Ramos (cell line): ENCODE data around the gene PKHD1.
"Not testable (repeated sequence)": the region's sequence is repeated elsewhere in the genome, so short reads cannot be mapped to it uniquely, and the experiment has no call there.

ENCODE experiments used
- in situ Hi-C: fragments of 300-500 bp; cut with MboI; formaldehyde crosslinking; loops from one replicate; pipeline ENCODE4 v1.14.3; 2022; ENCODE audit warnings: low sequenced_read_pairs; ENCODE audit not compliant: unreplicated experiment

PKHD1 gene

DNA sequence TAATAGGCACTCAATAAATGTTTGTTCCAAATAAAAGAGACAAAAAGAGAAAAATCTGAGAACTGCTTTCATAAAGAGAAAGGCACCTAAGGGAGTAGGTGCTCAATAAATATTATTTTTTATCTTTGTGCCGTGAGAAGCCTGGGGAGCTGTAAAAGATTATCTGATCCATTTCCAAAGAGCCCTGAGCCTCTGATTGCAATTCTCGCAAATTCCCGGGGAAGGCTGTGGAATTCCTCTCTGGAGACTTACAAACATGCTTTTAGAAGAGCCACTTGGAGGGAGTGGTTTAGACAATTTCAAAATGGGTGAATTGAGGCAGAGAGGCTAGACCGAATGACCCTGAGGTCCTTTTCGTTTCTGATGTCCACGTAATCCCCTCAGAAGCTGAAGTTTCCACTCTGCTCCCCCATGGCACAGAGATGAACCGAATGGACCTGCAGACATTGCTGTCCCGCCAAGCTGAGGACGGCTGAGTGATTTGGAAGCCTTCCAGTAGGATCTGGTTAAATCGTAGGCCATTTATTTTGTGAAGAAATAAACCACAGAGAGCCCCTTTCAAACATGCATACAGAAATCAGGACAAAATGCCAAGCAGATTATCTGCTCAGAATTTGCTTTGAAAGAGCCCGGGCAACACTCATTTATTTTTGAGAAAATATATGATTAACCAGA lies 77.8 kb downstream of the PKHD1 start:
- in situ Hi-C loops, result loop anchor here (25.0 kb wide), 1 partner anchor 1197 kb away; the partner anchor contains the start of gene TFAP2B

DNA sequence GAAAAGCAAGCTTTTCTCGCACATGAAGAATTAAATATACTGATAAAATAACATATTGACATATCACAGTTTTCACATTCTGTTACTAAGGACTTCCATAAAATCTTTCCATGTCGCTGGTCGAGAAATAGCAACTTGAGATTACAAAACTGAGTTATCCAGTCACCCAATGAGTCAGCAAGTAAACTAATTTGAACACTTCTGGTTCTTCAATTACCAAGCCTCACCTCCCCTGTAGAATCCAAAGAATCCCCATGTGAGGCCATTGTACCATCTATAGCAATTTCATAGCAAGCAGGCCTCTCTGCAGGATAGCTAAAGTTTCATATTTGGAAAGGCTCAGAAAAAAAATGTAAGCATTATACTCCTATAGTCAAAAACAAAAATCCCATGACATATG lies 87.3 kb downstream of the PKHD1 start:
- in situ Hi-C loops, result loop anchor here (25.0 kb wide), 1 partner anchor 1188 kb away; the partner anchor contains the start of gene TFAP2B

DNA sequence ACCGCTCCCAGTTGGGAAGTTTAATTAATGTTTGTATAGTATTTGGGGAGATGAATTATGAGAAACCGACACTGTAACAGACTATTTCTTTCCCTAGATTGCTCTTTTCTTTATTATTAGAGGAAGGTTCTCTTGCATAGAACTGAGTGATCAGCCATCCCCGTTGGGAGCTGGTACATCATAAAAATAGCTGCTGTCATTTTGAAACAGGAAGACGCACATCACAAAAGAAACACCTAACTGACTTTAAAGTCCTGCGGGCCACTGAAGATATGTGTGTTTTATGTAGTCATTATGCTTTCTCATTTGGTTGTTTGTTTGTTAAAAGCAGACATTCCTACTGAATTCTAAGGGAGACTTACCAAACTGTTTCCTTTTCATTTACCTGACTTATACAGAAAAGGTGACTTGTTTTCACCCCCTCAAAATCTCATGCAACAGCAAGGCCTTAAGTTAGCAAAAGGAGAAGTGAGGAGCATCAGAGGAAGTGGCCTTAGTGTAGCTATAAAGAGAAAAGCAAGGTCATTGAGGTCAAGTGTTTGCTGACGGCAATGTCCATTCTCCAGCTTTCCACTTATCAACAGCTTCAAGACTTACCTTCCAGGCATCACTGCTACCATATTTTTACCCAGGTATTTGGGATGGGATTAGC lies 91.0 kb downstream of the PKHD1 start:
- in situ Hi-C loops, result no loop called here

DNA sequence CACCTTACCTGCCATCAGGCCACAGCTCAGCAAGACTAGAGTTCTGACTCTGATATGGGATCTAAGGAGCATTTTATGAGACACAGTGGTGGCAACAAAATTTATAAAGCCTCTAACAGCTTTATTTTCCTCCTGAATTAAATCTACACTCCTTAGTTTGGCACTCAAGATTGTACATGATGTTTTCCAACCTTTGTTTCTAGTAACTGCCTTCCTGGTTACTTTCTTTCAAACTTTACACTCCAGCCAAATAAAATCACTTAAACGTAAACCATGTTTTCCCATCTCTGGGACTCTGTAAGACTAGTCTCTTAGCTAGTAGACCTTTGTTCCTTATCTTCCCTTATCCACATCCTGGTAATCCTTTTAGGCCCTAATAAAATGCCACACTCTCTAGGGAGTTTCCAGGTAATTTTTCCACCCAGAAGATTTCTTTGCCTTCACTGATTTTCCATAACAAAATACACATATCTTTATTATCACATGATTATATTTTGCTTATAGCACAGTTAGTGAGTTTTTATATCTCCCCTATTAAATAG lies 92.1 kb downstream of the PKHD1 start:
- in situ Hi-C loops, result no loop called here

DNA sequence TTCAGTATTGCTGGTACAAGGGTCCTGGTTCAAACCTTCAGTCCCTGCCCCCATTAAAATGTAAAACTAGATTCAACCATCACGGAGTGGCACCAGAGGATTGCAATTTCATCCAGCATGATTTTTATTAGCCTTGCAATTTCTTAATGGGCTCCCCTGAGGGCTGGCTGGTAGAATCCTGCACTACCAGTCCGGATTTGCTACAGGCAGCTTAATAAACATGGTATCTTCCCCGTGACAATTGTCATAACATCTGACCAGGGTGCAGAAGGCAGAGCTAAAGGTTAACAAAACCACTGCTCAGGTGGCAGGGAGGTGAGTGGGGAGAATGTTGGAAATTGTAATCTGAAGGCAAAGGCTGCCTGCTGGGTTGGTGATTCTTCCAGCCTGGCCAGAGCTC lies 94.5 kb downstream of the PKHD1 start:
- in situ Hi-C loops, result no loop called here

DNA sequence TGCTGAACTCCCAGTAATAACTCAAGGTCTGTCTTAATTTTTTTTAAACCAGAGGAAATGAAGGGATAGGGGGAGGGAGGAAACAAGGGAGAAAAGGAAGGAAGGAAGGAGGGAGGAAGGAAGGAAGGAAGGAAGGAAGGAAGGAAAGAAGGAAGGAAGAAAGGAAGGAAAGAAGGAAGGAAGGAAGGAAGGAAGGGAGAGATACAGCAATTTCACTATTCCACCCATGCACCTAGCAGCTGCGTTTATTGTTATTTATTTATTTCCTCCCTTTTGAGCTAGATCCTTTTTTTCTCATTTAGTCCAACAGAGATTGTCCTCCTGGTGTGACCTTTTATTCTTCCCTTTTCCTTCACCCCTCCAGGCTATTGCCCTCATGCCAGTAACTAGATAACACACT lies 97.6 kb downstream of the PKHD1 start:
- in situ Hi-C loops, result no loop called here

DNA sequence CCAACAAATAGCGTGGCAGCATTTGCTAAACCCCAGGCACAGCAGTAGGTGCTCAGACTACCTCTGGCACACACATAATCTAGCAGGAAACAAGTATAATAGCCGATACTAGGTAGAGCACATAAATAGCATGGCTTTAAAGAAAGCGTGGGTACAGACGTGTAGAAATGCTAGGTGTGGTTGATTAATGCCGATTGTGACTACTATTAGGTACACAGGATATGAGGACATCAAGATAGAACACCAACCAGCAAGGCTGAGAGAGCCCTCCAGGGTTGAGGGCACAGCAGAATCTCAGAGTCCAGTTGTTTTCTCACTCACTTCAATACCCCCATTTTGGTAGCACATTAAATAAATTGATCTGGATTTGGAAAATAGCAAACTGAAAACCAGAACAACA lies 100.5 kb downstream of the PKHD1 start:
- in situ Hi-C loops, result no loop called here

DNA sequence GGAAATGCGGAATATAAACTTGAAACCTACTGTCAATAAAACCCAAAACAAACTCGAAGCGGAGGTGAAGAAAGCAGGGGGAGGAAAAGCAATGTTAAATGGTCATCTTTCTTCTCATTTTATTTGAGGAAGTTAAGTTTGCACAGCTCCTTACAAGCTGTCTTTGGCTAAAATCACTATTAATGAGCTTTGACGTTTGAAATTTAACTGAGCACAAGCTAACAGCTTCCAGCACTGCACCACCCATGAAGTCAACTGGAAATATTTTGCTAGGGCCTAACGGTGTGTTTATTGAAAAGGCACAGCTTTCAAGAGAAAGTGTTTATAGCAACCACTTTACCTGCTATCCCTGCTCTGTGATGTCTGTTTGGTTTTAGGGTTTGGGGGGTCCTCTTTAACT lies 103.8 kb downstream of the PKHD1 start:
- in situ Hi-C loops, result no loop called here

DNA sequence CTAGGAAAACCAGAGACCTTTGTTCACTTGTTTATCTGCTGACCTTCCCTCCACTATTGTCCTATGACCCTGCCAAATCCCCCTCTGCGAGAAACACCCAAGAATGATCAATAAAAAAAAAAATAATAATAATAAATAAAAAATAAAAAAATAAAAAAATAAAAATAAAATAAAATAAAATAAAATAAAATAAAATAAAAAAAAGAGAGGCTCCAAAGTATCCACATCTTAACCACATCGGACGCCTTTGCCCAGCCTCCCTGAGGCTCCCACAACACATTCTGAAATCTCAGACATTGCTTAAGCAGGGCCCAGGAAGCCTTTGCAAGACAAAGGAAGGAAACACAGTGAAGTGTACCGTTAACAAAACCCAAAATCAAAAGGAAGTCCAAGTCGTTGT lies 104.7 kb downstream of the PKHD1 start:
- in situ Hi-C loops, result not testable (repeated sequence)

DNA sequence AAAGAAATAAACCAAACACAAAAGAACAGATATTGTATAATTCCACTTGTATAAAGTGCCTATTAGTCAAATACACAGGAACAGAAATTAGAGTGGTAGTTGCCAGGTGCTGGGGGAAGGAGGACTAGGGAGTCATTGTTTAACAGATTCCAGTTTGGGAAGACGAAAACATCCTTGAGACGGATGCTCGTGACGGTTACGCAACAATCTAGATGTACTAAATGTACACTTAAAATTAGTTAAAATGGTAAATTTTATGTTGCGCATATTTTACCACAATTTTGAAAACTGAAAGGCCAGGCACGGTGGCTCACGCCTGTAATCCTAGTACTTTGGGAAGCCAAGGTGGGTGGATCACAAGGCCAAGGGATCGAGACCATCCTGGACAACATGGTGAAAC lies 111.0 kb downstream of the PKHD1 start:
- in situ Hi-C loops, result no loop called here

DNA sequence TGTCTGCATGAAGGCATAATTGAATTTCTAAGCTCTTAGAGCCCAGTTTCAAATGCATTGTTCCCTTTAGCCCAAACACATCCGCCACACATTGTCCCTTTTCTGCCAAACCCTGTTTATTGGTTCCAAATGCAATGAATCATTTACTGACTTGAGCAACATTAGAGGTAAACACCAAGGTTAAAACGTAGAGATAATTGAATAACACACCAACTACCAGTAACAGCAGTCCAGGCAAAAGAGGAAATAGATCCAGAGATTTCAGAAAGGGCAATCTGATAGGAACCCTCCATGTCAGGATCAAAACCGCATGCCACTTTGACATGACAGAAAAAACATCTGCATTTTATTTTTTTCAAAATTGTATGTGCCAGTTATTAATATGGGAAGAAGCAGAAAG lies 114.8 kb downstream of the PKHD1 start:
- in situ Hi-C loops, result no loop called here

DNA sequence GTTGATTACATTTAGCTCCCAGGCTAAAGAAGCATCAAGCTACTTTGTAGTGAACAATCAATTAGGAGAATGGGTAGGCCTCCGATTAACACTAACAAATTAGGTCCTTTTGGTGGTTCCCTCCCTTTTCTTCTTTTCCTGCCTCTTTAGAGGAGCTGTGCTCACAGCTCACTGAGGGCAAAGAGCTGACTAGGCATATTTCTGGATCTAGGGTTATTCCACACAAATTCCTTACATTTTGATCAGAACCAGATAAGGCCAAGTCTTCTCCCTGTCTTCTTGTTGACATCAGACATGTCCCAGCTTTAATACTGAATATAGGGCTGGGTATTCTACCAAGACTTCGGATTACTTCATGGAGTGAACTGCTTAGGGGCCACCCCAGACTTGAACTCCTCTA lies 119.1 kb downstream of the PKHD1 start:
- in situ Hi-C loops, result no loop called here

DNA sequence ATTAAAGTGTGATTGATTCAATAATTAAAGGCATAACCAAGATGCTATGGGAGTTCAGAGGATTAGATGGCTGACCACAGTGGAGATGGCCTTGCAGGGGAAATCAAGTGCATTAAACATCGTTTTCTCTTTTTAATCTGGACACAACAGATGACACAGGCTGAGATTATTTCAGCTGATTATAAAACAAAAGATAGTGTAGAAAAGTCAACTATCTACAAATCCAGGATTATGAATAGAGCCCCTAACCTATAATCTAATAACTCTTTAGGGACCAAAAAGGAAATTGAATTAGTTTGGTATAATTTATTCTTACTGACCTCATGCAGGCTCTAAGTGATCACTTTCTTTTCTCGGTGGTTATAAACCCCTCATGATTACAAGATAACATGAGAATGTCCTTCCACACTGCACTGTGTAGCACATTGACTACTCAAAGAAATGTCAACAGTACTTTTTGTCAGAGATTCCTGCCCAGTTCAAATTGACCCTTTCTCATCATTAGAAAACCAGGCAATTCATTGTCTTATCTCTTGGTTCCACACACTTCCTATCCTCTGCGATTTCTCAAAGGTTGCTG lies 122.1 kb downstream of the PKHD1 start:
- in situ Hi-C loops, result no loop called here

DNA sequence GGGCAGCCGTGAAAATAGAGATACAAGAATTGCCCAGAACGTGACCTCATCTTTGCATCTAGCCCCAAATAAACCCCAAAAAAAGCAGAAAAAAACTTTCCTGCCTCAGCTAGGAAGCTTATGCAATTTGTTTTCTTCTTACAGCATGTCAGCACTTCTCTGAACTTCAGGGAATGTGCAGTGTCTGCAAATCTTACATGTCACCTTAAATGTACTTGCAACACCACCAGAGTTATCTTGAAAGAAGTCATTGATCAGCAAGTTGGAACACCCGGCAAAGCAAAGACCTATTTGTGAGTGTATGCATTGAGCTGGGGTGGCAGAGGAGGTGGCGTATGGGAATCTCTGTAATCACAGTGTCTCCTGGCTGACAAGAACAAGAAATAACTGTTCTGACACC lies 123.4 kb downstream of the PKHD1 start:
- in situ Hi-C loops, result no loop called here

DNA sequence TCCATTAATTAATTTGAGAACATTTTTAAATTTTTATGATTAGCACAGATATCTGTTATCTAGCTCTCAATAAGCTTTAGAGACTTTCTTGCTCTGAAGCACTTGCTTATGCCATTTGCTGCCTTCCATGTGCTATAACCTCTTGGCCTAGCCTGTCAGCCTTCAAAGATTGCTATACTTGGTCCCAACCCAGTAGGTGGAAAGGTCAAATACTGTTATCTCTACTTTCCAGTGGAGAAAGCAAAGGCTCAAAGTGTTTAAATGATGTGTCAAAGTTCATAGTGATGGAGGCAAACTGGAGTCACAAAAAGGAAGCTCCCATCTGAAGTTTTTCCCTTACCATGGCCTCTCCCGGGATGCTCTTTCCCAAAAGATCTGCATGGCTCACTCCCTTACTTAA lies 125.1 kb downstream of the PKHD1 start:
- in situ Hi-C loops, result no loop called here

DNA sequence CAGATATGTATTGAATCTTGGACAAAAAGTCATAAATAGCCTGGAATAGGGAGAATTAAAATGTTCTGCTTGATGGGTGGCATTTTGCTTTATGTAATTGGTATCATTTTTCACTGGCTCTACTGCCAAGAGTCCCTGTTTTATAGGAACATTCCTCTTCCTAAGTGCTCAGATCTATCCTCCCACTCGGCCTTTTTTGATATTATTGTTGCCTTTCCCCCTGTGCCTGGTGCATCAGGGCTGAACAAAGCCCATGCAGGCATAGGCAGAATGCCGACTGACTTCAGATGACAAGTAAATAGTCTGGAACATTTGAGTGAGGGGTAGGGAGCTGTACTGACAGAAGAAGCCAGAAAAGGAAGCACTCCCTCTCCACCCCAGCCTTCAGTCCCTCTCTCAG lies 127.0 kb downstream of the PKHD1 start:
- in situ Hi-C loops, result no loop called here

DNA sequence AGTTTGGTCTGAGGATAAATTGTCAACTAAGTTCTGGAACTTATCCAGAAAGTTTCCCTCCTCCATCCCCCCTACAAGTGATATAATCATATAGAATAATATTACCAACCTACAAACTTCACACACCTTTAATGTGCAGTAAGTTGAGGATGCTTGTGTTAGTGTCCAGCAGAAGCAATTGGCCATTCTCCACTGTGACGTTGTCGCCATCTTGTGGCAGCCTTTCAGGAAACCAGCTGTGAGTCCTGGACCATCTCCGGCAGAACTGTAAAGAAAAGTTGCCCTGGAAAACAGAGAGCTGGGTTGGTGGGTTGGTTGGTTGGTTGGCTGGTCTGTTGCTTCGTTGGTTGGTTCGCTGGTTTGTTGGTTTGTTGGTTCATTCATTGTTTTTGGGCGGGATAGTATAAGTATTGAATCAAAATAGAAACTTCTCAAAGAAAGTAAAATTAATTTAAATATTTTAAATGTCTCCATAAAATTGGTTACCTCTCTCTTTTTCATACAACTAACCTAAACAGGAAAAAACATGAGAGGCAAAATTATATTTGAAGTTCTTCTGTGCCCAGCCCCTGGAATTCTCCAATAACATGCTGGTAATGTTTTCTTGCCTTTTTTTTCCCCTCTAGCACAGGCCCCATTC lies 127.5 kb downstream of the PKHD1 start:
- in situ Hi-C loops, result no loop called here

DNA sequence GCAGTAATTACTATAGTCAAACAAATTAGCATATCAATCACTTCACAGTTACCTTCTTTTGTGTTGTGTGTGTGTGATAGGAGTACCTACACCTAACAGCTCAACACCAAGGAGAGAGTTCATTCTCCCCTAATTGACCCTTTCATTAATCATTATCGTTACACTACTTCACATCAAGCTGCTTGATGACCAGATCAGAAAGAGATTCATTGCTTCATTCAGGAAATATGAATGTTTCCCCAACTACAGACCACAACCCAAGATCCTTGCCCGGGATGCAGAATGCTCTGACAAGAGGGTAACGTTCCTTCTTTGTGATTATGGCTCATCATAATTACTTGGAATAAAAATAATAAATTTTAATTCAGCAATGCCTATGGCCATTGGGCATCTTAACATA lies 132.7 kb downstream of the PKHD1 start:
- in situ Hi-C loops, result no loop called here

DNA sequence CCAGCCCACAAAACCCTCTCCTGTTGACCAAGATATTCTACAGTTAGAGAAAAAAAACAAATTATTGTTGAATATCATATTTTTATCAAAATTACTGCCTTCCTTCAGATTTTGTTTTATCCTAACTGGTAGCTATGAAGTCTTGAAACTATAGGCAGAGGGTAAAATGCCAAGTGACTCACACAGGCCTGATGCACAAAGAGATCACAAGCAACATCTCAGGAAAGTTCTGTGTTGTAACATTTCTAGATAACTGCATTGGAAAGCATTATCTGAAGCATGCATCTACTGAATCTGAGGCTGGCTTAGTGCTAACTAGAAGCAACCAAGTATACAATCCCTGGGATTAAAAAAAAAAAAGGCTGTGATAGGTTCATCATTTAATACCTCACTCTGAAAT lies 134.2 kb downstream of the PKHD1 start:
- in situ Hi-C loops, result no loop called here

DNA sequence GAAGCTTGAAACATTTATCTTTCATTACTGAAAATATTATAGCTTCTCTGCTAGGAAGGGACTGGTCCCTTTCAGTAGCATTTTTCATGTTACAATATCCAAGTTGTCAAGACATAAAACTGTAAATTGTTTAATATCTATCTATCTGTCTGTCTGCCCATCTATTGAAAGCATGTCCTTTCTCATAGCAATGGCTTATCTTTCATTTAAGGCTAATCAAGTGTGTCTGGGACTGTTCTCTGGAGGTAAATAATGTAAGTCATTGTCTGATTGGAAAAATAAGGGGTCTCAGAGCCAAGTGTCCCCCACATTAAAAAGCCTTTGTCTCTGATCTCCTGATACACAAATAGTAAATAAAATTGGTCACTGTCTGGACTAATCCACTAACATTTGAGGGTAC lies 135.5 kb downstream of the PKHD1 start:
- in situ Hi-C loops, result no loop called here

DNA sequence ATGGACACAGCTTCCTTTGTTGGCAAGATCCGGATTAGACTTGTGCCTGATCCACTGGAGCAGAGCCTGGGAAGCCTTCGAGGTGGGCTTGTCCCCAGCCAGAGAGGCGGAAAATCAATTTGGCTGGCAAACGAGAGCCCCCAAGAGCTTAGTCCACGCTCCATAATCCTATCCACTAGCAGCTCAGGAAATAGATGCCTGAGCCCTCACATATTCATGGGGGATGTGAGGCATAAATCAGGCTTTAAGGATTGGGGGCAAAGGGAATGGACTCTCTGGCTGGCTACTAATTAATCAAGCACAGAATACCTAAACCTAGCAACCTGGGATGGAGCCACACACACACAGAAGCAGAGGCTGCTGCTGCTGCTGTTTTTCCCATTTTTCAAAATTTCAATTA lies 137.9 kb downstream of the PKHD1 start:
- in situ Hi-C loops, result no loop called here
